HT1080 (cell line): ENCODE measurements around the gene UMODL1. TPM values are rescaled to one million over a fixed set of nuclear protein-coding genes. Genes with fewer than 3 reads are reported as not detected.

Experiments used
- DNase-seq: peaks from one replicate; pipeline ENCODE4 v3.0.0-alpha.2; 2015; ENCODE audit warnings: low read depth
- total RNA-seq: library from RNA; depleted of rRNA; stranded (reverse); fragments of >200 nt; shearing (Covaris generic); gene quantifications from 2 replicates; pipeline ENCODE4 v1.2.3, GENCODE V29; 2014

UMODL1 gene
- total RNA-seq, 1 experiment from 2014 or later: not detected

- DNase-seq: no peak
Measured at GRCh38 chr21:42146821-42147220, 75.7 kb downstream of the UMODL1 start.

- no peak for DNase-seq
Measured at GRCh38 chr21:42147386-42148020, 76.4 kb downstream of the UMODL1 start.

GRCh38 chr21:42148097-42148496 lies 77.0 kb downstream of the UMODL1 start:
- DNase-seq: no peak

DNA sequence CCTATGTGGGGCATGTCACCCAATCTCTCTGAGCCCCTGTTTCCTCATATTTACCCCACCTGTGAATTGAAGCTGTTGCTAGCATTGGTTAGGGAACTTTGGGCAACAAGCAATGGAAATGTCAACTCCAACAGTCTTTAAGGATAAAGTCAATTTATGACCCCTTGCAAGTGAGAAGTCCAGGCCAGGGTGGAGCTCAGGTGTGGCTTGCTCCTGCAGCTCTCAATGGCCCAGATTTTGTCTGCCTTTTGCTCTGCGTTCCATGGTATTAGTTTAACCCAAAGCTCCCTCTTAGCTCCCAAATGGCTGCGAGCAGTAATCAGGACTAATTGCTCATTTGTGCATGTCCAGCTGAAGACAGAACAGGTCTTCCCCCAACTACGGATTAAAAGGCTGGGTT lies 77.5 kb downstream of the UMODL1 start:
- DNase-seq: no peak

GRCh38 chr21:42149656-42150473 lies 78.7 kb downstream of the UMODL1 start:
- DNase-seq: no peak

DNA sequence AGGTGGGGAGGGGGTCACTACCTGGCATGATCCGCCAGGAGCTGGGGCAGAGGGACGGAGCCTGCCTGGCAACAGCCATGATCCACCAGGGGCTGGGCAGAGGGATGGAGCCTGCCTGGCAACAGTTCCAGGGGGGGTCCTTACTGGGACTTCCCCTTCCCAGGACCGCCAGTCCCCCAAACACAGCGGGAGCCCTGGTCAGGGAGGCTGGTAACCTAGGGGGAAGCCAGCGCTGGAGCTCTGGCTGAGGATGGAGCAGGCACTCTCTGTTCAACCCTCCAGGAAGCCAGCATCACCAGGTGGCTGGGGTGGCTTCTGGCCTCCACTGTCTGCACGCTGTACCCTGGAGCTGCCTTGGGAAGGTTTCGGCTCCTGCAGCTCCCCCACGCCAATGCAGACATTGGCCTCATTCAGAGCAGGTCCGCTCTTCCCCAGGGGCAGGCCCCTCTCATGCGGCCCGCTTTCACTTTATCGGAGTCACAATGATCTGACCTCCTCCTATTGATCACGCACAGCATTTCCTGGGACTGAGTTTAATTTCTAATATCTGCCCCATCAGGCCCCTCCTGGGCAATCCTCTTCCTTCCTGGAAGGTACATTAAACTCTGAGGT lies 79.5 kb downstream of the UMODL1 start:
- no peak for DNase-seq

- DNase-seq: no peak
Measured at GRCh38 chr21:42151148-42151947, 80.2 kb downstream of the UMODL1 start.

- DNase-seq: no peak
Measured at GRCh38 chr21:42151948-42152220, 80.8 kb downstream of the UMODL1 start.

- DNase-seq: no peak
Measured at GRCh38 chr21:42153046-42153686, 82.0 kb downstream of the UMODL1 start.

GRCh38 chr21:42153746-42154145 lies 82.6 kb downstream of the UMODL1 start:
- DNase-seq: no peak

- DNase-seq: no peak
Measured at GRCh38 chr21:42154237-42155044, 83.3 kb downstream of the UMODL1 start.

DNA sequence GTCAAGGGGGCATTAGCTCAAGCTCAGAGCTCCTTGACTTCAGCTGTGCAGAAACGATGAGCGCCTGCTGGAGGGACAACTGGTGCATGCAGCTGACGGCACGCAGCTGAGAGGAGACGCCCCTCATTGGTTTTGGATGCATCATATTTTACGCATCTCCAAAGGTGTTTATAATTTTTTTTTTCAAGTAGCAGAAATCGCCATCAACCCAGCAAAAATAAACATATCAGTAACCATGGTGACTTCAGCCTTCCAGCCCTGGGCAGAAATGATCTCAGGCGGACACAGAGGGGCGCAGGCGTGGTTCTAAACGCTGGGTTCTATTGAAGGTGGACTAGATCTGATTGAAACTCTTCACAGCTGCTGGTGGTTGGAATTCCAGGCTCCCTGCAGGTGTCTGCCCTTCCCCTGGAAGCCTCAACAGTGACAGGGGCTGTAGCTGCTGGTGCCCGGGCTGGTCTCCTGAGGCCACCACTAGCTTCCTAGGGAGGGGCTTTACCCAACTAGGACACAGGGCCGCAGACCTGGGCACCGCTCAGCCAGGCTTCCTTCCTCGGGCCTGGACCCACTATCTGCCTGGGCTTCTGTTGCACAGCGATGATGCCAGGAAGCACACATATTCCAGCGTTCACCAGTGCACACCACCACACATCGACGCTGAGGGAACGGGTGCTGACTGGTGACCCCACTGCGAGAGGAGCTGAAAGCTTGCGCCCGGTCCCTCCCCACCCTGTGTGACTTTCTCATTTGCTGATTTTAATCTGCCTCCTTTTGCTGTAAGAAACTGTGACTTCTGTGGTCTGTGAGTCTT lies 84.1 kb downstream of the UMODL1 start:
- DNase-seq: no peak

GRCh38 chr21:42156690-42157605 lies 85.8 kb downstream of the UMODL1 start:
- DNase-seq: no peak

- DNase-seq: no peak
Measured at GRCh38 chr21:42157606-42158310, 86.6 kb downstream of the UMODL1 start.

GRCh38 chr21:42158846-42159245 lies 87.7 kb downstream of the UMODL1 start:
- DNase-seq: no peak

DNA sequence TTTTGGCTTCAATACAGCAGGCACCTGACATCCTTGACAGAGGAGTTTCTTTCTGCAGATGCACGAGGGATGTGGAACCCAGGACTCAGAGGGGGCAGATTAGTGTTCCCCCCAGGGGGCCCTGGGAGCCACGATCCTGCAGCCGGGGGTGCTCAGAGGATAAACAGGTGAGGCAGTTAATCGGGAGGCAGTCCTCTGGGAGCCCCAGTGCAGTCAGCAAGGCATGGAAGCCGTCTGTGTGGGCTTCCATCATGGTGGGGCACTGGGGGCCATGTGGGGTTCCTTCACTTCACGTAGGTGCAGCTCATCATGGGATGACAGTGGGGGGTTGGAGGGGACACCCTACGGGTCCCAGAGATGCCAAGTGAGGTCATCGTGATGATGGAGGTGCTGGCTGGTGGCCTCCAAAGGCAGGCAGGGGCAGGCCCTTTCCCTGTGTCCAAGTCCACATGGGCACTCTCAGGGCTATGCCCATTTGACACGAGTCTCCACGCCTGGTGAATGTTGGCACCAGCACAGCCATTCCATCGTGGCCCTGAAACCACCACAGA lies 88.5 kb downstream of the UMODL1 start:
- no peak for DNase-seq

DNA sequence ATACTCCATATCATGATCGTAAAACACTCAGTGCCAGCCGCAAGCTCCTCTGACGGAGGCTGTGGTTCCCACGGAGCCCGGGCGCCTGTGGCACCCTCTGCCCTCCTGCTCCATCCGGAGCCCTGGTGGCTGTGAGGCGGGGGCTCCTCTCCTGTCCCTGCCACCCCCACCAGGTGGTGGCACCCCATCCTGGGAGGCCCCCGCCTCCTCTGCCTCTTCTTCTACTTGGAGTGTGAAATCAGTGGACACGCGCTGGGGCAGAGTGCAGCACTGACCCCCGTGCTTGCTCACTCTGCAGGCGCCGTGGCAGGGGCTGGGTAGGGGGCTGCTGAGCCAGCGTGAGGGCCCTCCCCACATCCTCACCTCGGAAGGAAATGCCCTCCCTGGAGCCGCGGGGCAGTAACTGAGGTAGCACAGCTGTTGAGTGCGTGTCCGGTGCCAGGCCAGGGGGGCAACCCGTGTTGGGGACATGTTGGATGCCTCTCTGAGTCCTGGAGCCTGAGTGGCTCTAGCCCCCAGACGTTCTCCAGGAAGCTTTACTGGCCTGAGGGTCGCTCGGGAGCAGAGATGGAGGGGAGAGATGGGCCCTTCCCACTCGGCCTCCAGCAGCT lies 89.1 kb downstream of the UMODL1 start:
- DNase-seq: no peak
